Measurements from ENCODE around the gene IQCN.
A peak's percentile ranks its signal among the peaks of the same experiment; 100 is the strongest.

Gene IQCN

DNA sequence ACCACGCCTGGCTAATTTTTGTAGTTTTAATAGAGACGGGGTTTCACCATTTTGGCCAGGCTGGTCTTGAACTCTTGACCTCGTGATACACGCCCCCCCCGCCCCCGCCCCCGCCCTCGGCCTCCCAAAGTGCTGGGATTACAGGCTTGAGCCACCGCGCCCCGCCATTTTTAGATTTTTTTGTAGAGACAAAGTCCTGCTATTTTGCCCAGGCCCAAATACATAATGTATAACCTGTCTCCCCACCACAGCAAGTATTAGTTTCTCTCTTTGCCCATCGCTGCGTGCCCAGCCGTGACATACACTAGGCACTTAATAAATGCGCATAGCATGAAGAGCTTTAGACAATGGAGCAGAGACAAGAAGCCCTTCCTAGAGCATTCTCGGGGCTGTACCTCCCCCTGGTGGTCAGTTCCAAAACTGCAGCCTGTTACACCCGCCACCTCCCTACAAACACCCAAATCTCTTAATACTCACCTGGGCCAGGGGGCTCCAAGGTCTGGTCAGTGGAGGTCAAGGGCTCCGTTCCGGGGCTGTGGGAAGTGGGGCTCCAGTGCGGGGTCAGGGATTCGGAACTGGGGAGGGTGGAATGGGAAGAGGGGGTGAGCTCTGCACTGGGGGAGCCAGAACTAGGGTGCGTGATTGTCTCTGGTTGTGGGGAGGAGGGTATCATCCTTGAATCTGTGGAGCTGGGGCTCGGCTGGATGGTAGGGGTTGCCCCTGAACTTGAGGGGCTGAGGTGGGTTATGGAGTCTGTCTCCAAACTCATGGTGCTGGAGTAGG, 22.5 kb downstream of the IQCN start:
- Histone ChIP-seq H3K36me3 (ENCODE audit: control insufficient read depth, insufficient read depth, low read length) (no peaks in the 10 kb centered on the region), H3K9me3 (ENCODE audit: control insufficient read depth, low read length) (no peaks in the 10 kb centered on the region), H3K4me3 (ENCODE audit: low read length) (no peak overlapping the region), H3K9ac (ENCODE audit: low read length) (peak overlapping the region; percentile 23), H3K4me1 (ENCODE audit: control insufficient read depth, insufficient read depth, low read length) (peaks cover 32% of the 10 kb centered on the region), H3K27me3 (ENCODE audit: control insufficient read depth, insufficient read depth, low read length) (no peaks in the 10 kb centered on the region)

GRCh38 chr19:18249834-18250233, 24.4 kb downstream of the IQCN start:
- Histone ChIP-seq H3K36me3 (ENCODE audit: control insufficient read depth, insufficient read depth, low read length) (no peaks in the 10 kb centered on the region), H3K4me1 (ENCODE audit: control insufficient read depth, insufficient read depth, low read length) (peaks cover 25% of the 10 kb centered on the region), H3K27me3 (ENCODE audit: control insufficient read depth, insufficient read depth, low read length) (no peaks in the 10 kb centered on the region), H3K9ac (ENCODE audit: low read length) (no peak overlapping the region), H3K9me3 (ENCODE audit: control insufficient read depth, low read length) (no peaks in the 10 kb centered on the region), H3K4me3 (ENCODE audit: low read length) (no peak overlapping the region)

- Histone ChIP-seq H3K36me3 (ENCODE audit: control insufficient read depth, insufficient read depth, low read length) (no peaks in the 10 kb centered on the region), H3K4me3 (ENCODE audit: low read length) (no peak overlapping the region), H3K27me3 (ENCODE audit: control insufficient read depth, insufficient read depth, low read length) (no peaks in the 10 kb centered on the region), H3K4me1 (ENCODE audit: control insufficient read depth, insufficient read depth, low read length) (no peaks in the 10 kb centered on the region), H3K9ac (ENCODE audit: low read length) (no peak overlapping the region), H3K9me3 (ENCODE audit: control insufficient read depth, low read length) (no peaks in the 10 kb centered on the region)
Observed at GRCh38 chr19:18245297-18245696, 29.0 kb downstream of the IQCN start.

DNA sequence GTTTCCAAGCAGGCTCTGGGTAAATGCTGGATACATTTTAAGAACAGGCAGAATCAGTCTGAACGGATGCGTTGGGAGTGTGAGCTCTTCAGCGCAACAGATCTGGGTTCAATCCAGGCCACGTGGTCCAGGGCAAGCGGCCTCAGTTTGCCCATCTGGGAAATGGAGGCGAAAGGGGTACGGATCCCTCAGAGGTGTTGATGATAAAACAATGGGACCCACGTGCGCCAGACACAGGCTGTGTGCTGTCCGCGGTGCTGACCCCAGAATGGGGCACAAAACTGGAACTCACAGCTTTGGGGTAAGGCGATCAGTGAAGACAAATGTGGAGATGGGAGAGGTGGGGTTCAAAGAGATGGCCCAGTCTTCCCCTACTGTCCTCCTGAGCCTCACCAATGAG, 34.9 kb downstream of the IQCN start:
- no peaks in the 10 kb centered on the region for H3K9me3 ChIP-seq (ENCODE audit: control insufficient read depth, low read length)
- peaks cover 5% of the 10 kb centered on the region for H3K27me3 ChIP-seq (ENCODE audit: control insufficient read depth, insufficient read depth, low read length)

DNA sequence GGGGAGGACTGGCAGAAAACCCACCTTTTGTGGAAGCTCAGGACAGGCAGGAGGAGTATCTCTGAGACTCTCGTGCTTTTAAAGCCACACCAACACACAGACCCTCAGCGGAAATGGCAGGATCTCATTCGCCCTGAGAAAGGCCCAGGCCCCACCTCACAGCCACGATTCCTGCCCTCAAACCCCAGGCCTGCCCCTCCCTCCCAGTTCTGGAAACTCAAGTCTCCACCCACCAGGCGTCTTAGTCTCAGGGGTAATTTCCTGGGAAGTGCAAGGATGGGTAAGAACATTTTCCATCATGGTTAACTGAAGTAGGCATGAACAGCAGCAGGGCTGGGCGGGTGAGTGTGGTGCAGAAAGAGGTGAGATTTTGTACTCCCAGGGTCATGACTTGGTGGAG, 40.1 kb downstream of the IQCN start:
- Histone ChIP-seq H3K4me3 (ENCODE audit: low read length) (no peak overlapping the region), H3K27me3 (ENCODE audit: control insufficient read depth, insufficient read depth, low read length) (peaks cover 40% of the 10 kb centered on the region), H3K9ac (ENCODE audit: low read length) (no peak overlapping the region), H3K36me3 (ENCODE audit: control insufficient read depth, insufficient read depth, low read length) (no peaks in the 10 kb centered on the region), H3K9me3 (ENCODE audit: control insufficient read depth, low read length) (no peaks in the 10 kb centered on the region), H3K4me1 (ENCODE audit: control insufficient read depth, insufficient read depth, low read length) (peaks cover 3% of the 10 kb centered on the region)

More for the DNA sequence above, 34.9 kb downstream of the IQCN start:
- no peaks in the 10 kb centered on the region for H3K36me3 ChIP-seq (ENCODE audit: control insufficient read depth, insufficient read depth, low read length)
- H3K4me1 ChIP-seq (ENCODE audit: control insufficient read depth, insufficient read depth, low read length): no peaks in the 10 kb centered on the region
- no peak overlapping the region for H3K4me3 ChIP-seq (ENCODE audit: low read length)
- H3K9ac ChIP-seq (ENCODE audit: low read length): no peak overlapping the region

DNA sequence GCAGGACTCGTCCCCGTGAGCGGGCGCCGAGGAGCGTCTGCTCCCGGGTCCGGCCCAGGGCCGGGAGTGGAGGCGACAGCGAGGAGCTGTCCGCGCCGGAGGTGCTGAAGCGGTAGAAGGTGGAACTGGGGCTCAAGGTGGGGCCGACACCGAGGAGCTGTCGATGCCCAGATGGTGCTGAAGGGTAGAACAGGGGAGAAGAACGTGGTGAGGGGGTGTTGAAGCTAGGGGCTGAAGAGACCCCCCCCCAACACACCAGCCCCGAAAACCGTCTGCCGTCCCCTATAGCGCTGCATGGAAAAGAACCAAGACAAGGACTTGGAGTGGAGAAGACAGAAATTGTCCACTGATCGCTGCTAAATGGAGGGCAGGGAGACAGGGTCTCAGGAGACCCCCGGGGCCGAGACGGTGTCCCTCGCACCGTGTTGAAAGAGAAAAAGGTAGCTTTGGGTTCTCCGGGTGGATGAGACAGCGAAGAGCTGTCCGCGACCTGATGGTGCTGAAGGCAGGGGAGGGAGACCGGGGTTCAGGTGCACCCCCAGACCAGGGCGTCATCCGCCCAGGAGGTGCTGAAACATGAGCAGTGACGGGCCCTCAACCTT, 40.9 kb downstream of the IQCN start:
- H3K4me3 ChIP-seq (ENCODE audit: low read length): no peak overlapping the region
- H3K4me1 ChIP-seq (ENCODE audit: control insufficient read depth, insufficient read depth, low read length): peaks cover 3% of the 10 kb centered on the region
- H3K9me3 ChIP-seq (ENCODE audit: control insufficient read depth, low read length): no peaks in the 10 kb centered on the region
- H3K9ac ChIP-seq (ENCODE audit: low read length): no peak overlapping the region
- H3K36me3 ChIP-seq (ENCODE audit: control insufficient read depth, insufficient read depth, low read length): no peaks in the 10 kb centered on the region
- peaks cover 40% of the 10 kb centered on the region for H3K27me3 ChIP-seq (ENCODE audit: control insufficient read depth, insufficient read depth, low read length)

GRCh38 chr19:18232540-18233223, 41.6 kb downstream of the IQCN start:
- peaks cover 3% of the 10 kb centered on the region for H3K4me1 ChIP-seq (ENCODE audit: control insufficient read depth, insufficient read depth, low read length)
- H3K9ac ChIP-seq (ENCODE audit: low read length): no peak overlapping the region
- H3K27me3 ChIP-seq (ENCODE audit: control insufficient read depth, insufficient read depth, low read length): peaks cover 44% of the 10 kb centered on the region
- no peaks in the 10 kb centered on the region for H3K36me3 ChIP-seq (ENCODE audit: control insufficient read depth, insufficient read depth, low read length)
- H3K4me3 ChIP-seq (ENCODE audit: low read length): no peak overlapping the region
- no peaks in the 10 kb centered on the region for H3K9me3 ChIP-seq (ENCODE audit: control insufficient read depth, low read length)

DNA sequence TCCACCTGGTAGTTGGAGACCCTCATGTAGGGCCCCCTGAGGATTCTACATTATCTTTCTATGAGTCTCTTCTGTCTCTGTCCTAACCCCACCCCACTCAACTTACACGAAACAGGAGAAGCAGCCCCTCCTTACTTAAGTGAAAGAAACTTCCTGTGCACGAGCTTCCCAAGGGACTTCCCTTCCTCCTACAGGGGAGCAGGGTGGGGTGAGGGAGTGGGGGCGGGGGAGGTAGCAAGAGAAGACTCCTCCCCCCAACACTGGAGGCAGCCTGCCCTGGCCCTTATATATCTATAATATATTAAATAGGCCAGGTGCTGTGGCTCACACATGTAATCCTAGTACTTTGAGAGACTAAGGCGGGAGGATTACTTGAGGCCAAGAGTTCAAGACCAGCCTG, 42.5 kb downstream of the IQCN start:
- Histone ChIP-seq H3K9ac (ENCODE audit: low read length) (no peak overlapping the region), H3K27me3 (ENCODE audit: control insufficient read depth, insufficient read depth, low read length) (peaks cover 53% of the 10 kb centered on the region), H3K4me3 (ENCODE audit: low read length) (no peak overlapping the region), H3K36me3 (ENCODE audit: control insufficient read depth, insufficient read depth, low read length) (no peaks in the 10 kb centered on the region), H3K9me3 (ENCODE audit: control insufficient read depth, low read length) (no peaks in the 10 kb centered on the region), H3K4me1 (ENCODE audit: control insufficient read depth, insufficient read depth, low read length) (peaks cover 3% of the 10 kb centered on the region)

GRCh38 chr19:18230941-18231734, 43.1 kb downstream of the IQCN start:
- H3K4me1 ChIP-seq (ENCODE audit: control insufficient read depth, insufficient read depth, low read length): peaks cover 3% of the 10 kb centered on the region
- peaks cover 60% of the 10 kb centered on the region for H3K27me3 ChIP-seq (ENCODE audit: control insufficient read depth, insufficient read depth, low read length)
- no peak overlapping the region for H3K4me3 ChIP-seq (ENCODE audit: low read length)
- H3K9me3 ChIP-seq (ENCODE audit: control insufficient read depth, low read length): no peaks in the 10 kb centered on the region
- H3K36me3 ChIP-seq (ENCODE audit: control insufficient read depth, insufficient read depth, low read length): no peaks in the 10 kb centered on the region
- H3K9ac ChIP-seq (ENCODE audit: low read length): no peak overlapping the region

- Histone ChIP-seq H3K4me3 (ENCODE audit: low read length) (no peak overlapping the region), H3K36me3 (ENCODE audit: control insufficient read depth, insufficient read depth, low read length) (no peaks in the 10 kb centered on the region), H3K9me3 (ENCODE audit: control insufficient read depth, low read length) (no peaks in the 10 kb centered on the region), H3K9ac (ENCODE audit: low read length) (no peak overlapping the region), H3K4me1 (ENCODE audit: control insufficient read depth, insufficient read depth, low read length) (peaks cover 12% of the 10 kb centered on the region), H3K27me3 (ENCODE audit: control insufficient read depth, insufficient read depth, low read length) (peaks cover 72% of the 10 kb centered on the region)
Observed at GRCh38 chr19:18229915-18230314, 44.3 kb downstream of the IQCN start.

GRCh38 chr19:18229474-18229873, 44.8 kb downstream of the IQCN start:
- Histone ChIP-seq H3K36me3 (ENCODE audit: control insufficient read depth, insufficient read depth, low read length) (no peaks in the 10 kb centered on the region), H3K9me3 (ENCODE audit: control insufficient read depth, low read length) (no peaks in the 10 kb centered on the region), H3K4me3 (ENCODE audit: low read length) (no peak overlapping the region), H3K9ac (ENCODE audit: low read length) (no peak overlapping the region), H3K4me1 (ENCODE audit: control insufficient read depth, insufficient read depth, low read length) (peaks cover 15% of the 10 kb centered on the region), H3K27me3 (ENCODE audit: control insufficient read depth, insufficient read depth, low read length) (peaks cover 73% of the 10 kb centered on the region)

All from mucosa of stomach (tissue), 1 donor.